Nephron progenitor cell (in vitro differentiated cells): ENCODE data around the gene ZNF837.
A peak's percentile ranks its signal among the peaks of the same experiment; 100 is the strongest.

Experiments used
- DNase-seq: peaks from one replicate; pipeline ENCODE4 v3.0.0; 2021
- H3K27ac Mint-ChIP-seq: 2 replicates; pipeline ENCODE4 v1.8.0; 2021; ENCODE audit warnings: mild to moderate bottlenecking, moderate library complexity, mixed read lengths
- H3K27me3 Mint-ChIP-seq: 2 replicates; pipeline ENCODE4 v1.8.0; 2021; ENCODE audit warnings: mild to moderate bottlenecking, low read depth, mixed read lengths; ENCODE audit not compliant: poor library complexity
- H3K36me3 Mint-ChIP-seq: 2 replicates; pipeline ENCODE4 v1.8.0; 2021; ENCODE audit warnings: low read depth, mixed read lengths
- H3K4me1 Mint-ChIP-seq: 2 replicates; pipeline ENCODE4 v1.8.0; 2021; ENCODE audit warnings: mixed read lengths
- H3K4me3 Mint-ChIP-seq: 2 replicates; pipeline ENCODE4 v1.8.0; 2021; ENCODE audit warnings: mild to moderate bottlenecking, moderate library complexity, mixed read lengths
- H3K9me3 Mint-ChIP-seq: 2 replicates; pipeline ENCODE4 v1.8.0; 2021; ENCODE audit warnings: mild to moderate bottlenecking, moderate library complexity, mixed read lengths
- TF ChIP-seq, protein P1 (sequence below): fragments of 200-600 bp; sonication (generic); IDR thresholded peaks from 2 replicates; pipeline ENCODE4 v1.5.0; 2021; ENCODE audit warnings: antibody characterized with exemption

The ZNF837 gene

GRCh38 chr19:58394821-58395219 lies 14.0 kb upstream of the ZNF837 start:
- H3K4me3 Mint-ChIP-seq, result no peak overlapping the region
- no peak for DNase-seq
- H3K36me3 Mint-ChIP-seq, result peaks cover 36% of the 10 kb centered on the region
- H3K27me3 Mint-ChIP-seq, result peaks cover 14% of the 10 kb centered on the region
- no peaks in the 10 kb centered on the region for H3K9me3 Mint-ChIP-seq
- peaks cover 11% of the 10 kb centered on the region for H3K4me1 Mint-ChIP-seq
- H3K27ac Mint-ChIP-seq, result peak overlapping the region; percentile 85
- TF ChIP-seq, protein P1, sequence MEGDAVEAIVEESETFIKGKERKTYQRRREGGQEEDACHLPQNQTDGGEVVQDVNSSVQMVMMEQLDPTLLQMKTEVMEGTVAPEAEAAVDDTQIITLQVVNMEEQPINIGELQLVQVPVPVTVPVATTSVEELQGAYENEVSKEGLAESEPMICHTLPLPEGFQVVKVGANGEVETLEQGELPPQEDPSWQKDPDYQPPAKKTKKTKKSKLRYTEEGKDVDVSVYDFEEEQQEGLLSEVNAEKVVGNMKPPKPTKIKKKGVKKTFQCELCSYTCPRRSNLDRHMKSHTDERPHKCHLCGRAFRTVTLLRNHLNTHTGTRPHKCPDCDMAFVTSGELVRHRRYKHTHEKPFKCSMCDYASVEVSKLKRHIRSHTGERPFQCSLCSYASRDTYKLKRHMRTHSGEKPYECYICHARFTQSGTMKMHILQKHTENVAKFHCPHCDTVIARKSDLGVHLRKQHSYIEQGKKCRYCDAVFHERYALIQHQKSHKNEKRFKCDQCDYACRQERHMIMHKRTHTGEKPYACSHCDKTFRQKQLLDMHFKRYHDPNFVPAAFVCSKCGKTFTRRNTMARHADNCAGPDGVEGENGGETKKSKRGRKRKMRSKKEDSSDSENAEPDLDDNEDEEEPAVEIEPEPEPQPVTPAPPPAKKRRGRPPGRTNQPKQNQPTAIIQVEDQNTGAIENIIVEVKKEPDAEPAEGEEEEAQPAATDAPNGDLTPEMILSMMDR, result no peak

- H3K4me1 Mint-ChIP-seq, result peaks cover 14% of the 10 kb centered on the region
- no peak for DNase-seq
- no peak overlapping the region for H3K27ac Mint-ChIP-seq
- H3K9me3 Mint-ChIP-seq, result no peaks in the 10 kb centered on the region
- H3K27me3 Mint-ChIP-seq, result peaks cover 14% of the 10 kb centered on the region
- TF ChIP-seq, protein P1, result no peak
- H3K36me3 Mint-ChIP-seq, result peaks cover 45% of the 10 kb centered on the region
- H3K4me3 Mint-ChIP-seq, result no peak overlapping the region
Observed at GRCh38 chr19:58393725-58394033, 12.8 kb upstream of the ZNF837 start.

GRCh38 chr19:58392945-58393724 lies 12.3 kb upstream of the ZNF837 start:
- TF ChIP-seq, protein P1, result no peak
- H3K4me3 Mint-ChIP-seq, result no peak overlapping the region
- H3K36me3 Mint-ChIP-seq, result peaks cover 50% of the 10 kb centered on the region
- peaks cover 14% of the 10 kb centered on the region for H3K27me3 Mint-ChIP-seq
- H3K4me1 Mint-ChIP-seq, result peaks cover 19% of the 10 kb centered on the region
- no peak for DNase-seq
- H3K27ac Mint-ChIP-seq, result no peak overlapping the region
- no peaks in the 10 kb centered on the region for H3K9me3 Mint-ChIP-seq

- H3K9me3 Mint-ChIP-seq, result no peaks in the 10 kb centered on the region
- no peak for DNase-seq
- H3K36me3 Mint-ChIP-seq, result peaks cover 36% of the 10 kb centered on the region
- H3K4me1 Mint-ChIP-seq, result peaks cover 50% of the 10 kb centered on the region
- TF ChIP-seq, protein P1, result no peak
- H3K27me3 Mint-ChIP-seq, result no peaks in the 10 kb centered on the region
- peak overlapping the region; percentile 92 for H3K27ac Mint-ChIP-seq
- H3K4me3 Mint-ChIP-seq, result peak overlapping the region; percentile 96
Observed at GRCh38 chr19:58388175-58388526, 7.3 kb upstream of the ZNF837 start.

DNA sequence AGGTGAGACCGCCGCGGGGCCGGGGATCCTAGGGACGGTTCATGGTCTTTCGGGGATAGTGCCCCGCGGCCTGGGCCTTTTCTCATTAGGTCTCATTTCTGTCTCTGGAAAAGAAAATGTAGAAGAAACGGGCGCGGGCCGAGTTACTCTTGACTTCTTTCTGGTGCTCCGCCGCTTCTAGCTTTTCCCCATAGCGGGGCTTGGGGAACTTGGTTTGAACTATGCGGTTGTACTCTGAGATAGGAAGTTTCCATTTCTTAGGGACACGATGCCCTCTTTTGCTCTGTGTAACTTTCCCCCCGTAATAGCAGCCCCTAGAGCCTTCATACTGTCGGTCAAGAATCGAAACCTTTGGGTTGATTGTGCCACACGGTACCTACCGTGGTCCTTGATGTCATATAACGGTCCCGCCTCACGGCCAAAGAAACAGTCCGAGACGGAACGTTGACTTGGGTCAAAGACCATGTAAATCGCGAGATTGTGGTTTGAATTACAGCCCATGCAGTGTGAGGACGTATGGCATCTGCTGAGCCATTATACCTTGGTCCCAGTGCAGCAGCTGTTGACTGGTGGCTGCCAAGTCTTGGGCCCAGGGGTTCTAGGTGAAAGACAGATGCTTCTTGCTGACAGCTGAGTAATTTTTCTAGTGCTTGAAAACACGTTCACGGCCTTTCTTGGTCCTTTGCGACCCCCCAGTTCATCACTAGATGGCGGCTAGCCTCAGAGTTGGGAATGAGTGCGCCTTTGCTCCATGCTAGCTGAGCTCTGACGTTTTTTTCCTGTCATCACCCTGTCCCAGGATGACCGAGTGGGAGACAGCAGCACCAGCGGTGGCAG lies 6.7 kb upstream of the ZNF837 start:
- peak overlapping the region; percentile 96 for H3K4me3 Mint-ChIP-seq
- no peaks in the 10 kb centered on the region for H3K27me3 Mint-ChIP-seq
- H3K36me3 Mint-ChIP-seq, result peaks cover 30% of the 10 kb centered on the region
- H3K27ac Mint-ChIP-seq, result peak overlapping the region; percentile 99
- TF ChIP-seq, protein P1, result no peak
- H3K4me1 Mint-ChIP-seq, result peaks cover 50% of the 10 kb centered on the region
- no peak for DNase-seq
- H3K9me3 Mint-ChIP-seq, result no peaks in the 10 kb centered on the region
